Inflammatory macrophage treated with lipopolysaccharide for 1 hour (primary cell): ENCODE results near the gene GAS5.

Source experiments
- DNase-seq, 2 donors: peaks; one replicate each; pipeline ENCODE4 v3.0.0-alpha.2; 2020 to 2022

The GAS5 gene

GRCh38 chr1:173823781-173824314, 43.9 kb downstream of the GAS5 start:
- DNase-seq: no peak

GRCh38 chr1:173821680-173822079, 46.1 kb downstream of the GAS5 start:
- DNase-seq: no peak

GRCh38 chr1:173818459-173818858, 49.3 kb downstream of the GAS5 start:
- no peak for DNase-seq
